ENCODE results near the gene FARP2.

GRCh38 chr2:241422350-241422749 is 66.3 kb downstream of the FARP2 start:
- TF ChIP-seq CTCF (IDR thresholded peaks at IDR 0.05) = no peak
- no peak for TF ChIP-seq POLR2A (IDR thresholded peaks at IDR 0.05)

All from heart left ventricle (tissue), 13 donors.